ENCODE results near the gene DYSF.

- no peak for TF ChIP-seq CTCF (IDR thresholded peaks at IDR 0.05)
- no peak for TF ChIP-seq EP300 (IDR thresholded peaks at IDR 0.05)
- no peak for TF ChIP-seq POLR2A (IDR thresholded peaks at IDR 0.05)
These were observed 160.9 kb downstream of the DYSF start for GRCh38 chr2:71613953-71614925.
